ENCODE results near the gene DENND4C.
"Not testable (repeated sequence)": the region's sequence is repeated elsewhere in the genome, so short reads cannot be mapped to it uniquely, and the experiment has no call there.

DENND4C gene

DNA sequence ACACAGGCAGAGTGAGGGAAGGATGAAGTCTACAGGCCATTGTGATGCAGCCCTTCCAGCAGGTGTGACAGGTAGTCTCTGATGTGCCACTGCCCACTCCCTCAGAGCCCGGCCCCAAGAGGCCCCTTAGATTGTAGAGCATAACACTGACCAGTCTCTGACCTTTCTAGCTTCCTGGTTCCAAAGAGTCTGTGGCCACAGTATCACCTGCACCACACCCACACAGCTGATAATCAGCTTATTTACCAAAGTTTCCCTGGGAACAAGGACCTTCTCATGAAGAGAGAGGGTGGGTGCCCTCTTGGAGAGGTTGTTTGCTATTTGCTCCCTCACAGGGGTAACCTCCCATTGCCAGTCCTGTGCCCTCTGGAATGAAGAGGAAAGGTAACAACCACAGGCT is 167.4 kb downstream of the DENND4C start:
- Histone ChIP-seq H3K36me3 (no peaks in the 10 kb centered on the region), H3K4me3 (ENCODE audit: low read depth, low read length) (no peak overlapping the region), H3K27me3 (ENCODE audit: insufficient read depth, low read depth, severe bottlenecking) (no peaks in the 10 kb centered on the region), H3K9me3 (ENCODE audit: severe bottlenecking) (peaks cover 16% of the 10 kb centered on the region), H3K27ac (no peak overlapping the region)
- TF ChIP-seq, protein P1, sequence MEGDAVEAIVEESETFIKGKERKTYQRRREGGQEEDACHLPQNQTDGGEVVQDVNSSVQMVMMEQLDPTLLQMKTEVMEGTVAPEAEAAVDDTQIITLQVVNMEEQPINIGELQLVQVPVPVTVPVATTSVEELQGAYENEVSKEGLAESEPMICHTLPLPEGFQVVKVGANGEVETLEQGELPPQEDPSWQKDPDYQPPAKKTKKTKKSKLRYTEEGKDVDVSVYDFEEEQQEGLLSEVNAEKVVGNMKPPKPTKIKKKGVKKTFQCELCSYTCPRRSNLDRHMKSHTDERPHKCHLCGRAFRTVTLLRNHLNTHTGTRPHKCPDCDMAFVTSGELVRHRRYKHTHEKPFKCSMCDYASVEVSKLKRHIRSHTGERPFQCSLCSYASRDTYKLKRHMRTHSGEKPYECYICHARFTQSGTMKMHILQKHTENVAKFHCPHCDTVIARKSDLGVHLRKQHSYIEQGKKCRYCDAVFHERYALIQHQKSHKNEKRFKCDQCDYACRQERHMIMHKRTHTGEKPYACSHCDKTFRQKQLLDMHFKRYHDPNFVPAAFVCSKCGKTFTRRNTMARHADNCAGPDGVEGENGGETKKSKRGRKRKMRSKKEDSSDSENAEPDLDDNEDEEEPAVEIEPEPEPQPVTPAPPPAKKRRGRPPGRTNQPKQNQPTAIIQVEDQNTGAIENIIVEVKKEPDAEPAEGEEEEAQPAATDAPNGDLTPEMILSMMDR (IDR thresholded peaks at IDR 0.05; ENCODE audit: low read depth, low read length) = no peak
- DNase-seq = no peak

DNA sequence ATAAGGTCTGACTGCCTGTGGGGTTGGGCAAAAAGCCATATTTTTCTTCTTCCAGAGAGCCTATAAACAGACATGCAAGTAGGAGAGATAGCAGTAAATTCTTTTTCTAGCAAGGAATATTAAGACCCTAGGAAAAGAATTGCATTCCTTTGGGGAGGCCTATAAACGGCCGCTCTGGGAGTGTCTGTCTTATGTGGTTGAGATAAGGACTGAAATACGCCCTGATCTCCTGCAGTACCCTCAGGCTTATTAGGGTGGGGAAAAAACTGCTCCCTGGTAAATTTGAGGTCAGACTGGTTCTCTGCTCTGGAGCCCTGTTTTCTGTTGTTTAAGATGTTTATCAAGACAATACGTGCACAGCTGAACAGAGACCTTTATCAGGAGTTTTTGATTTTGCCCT is 172.7 kb downstream of the DENND4C start:
- not testable (repeated sequence) for H3K36me3 ChIP-seq; H3K27me3 ChIP-seq (ENCODE audit: insufficient read depth, low read depth, severe bottlenecking); H3K4me3 ChIP-seq (ENCODE audit: low read depth, low read length); H3K27ac ChIP-seq; DNase-seq
- H3K9me3 ChIP-seq (ENCODE audit: severe bottlenecking) = peaks cover 32% of the 10 kb centered on the region

DNA sequence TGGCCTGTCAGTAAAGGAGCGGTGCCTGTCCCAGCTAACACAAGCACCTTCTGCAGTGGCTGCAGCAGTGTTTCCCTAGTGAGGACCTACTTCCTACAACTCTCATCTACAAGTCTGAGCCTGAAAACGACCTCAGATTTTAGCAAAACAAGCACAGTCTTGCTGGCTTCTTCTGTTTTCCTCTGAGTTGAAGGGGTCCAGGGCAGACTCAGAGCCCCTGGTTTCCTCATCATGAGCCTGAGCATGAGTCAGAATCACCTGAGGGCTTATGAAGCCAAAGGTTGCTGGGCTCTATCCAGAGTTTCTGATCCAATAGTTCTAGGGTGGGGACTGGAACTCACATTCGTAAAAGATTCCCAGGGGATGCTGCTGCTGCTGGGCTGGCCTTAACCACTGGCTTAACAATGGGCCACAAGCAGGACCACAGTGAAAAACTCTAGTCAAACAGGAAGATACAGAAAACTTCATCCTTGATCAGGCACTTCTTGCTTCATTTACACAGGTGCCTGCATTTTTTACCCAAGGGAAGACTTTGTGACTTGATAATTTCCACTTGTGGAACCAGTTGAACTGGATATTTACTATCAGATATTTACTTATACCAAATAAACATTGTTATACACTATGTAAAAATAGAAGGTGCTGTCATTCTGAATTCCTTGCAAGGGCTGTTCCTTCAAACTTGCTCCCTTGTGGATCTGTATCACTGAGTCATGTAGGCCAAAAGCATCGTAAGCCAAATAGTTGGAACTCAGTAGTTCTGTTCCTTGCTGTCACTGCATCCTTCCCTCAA is 174.0 kb downstream of the DENND4C start:
- no peaks in the 10 kb centered on the region for H3K27me3 ChIP-seq (ENCODE audit: insufficient read depth, low read depth, severe bottlenecking)
- DNase-seq = no peak
- TF ChIP-seq, protein P1 (IDR thresholded peaks at IDR 0.05; ENCODE audit: low read depth, low read length) = no peak
- H3K9me3 ChIP-seq (ENCODE audit: severe bottlenecking) = peaks cover 32% of the 10 kb centered on the region
- H3K36me3 ChIP-seq = no peaks in the 10 kb centered on the region; the same call in 1 of the 2 replicates
- H3K4me3 ChIP-seq (ENCODE audit: low read depth, low read length) = no peak overlapping the region
- no peak overlapping the region for H3K27ac ChIP-seq

DNA sequence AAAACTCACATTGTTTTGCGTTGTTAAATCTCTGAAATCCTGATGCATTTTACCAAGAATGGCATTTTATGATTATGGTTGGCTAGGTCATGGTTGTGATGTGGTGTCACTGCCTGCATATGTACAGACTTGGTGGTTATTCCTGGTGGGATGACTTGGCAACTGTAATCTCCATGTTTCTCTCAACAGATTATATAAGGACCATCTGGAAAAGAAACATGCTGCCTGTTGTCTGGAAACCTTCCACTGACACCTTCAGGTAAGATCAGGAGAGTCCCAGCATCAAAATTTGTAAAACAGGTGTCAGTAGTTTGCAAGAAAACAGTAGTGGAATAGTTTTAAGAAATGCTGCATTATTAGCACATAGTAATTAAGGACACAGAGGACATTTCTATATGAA is 175.3 kb downstream of the DENND4C start:
- DNase-seq = peak; percentile 32
- TF ChIP-seq, protein P1 (IDR thresholded peaks at IDR 0.05; ENCODE audit: low read depth, low read length) = peak; percentile 42; the same call in 1 of the 2 replicates
- no peak overlapping the region for H3K4me3 ChIP-seq (ENCODE audit: low read depth, low read length)
- H3K36me3 ChIP-seq = no peaks in the 10 kb centered on the region; the same call in none of the 2 replicates
- no peaks in the 10 kb centered on the region for H3K27me3 ChIP-seq (ENCODE audit: insufficient read depth, low read depth, severe bottlenecking)
- peak overlapping the region; percentile 11; the same call in 1 of the 2 replicates for H3K27ac ChIP-seq
- H3K9me3 ChIP-seq (ENCODE audit: severe bottlenecking) = peaks cover 32% of the 10 kb centered on the region

DNA sequence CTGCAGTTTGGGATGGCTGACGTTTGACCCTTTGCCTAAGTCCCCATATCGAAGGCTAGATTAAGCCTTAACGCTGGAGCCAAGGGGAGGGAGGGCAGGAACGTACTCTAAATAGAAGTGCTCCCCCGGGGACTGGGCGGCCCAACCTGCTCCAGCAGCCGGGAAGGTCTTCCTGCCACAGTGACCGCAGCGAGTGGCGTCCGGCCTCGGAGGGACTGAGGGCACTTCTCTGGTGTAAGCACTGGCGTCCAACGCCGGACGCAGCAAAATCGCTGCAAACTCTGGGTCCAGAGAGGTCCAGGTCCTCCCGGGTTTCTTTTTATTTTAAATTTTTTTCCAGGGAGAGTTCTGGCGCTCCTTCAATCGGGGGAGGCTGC is 177.8 kb downstream of the DENND4C start:
- Histone ChIP-seq H3K27me3 (ENCODE audit: insufficient read depth, low read depth, severe bottlenecking) (no peaks in the 10 kb centered on the region), H3K36me3 (no peaks in the 10 kb centered on the region; the same call in none of the 2 replicates), H3K4me3 (ENCODE audit: low read depth, low read length) (no peak overlapping the region), H3K27ac (no peak overlapping the region), H3K9me3 (ENCODE audit: severe bottlenecking) (peaks cover 12% of the 10 kb centered on the region)
- TF ChIP-seq, protein P1 (IDR thresholded peaks at IDR 0.05; ENCODE audit: low read depth, low read length) = no peak
- no peak for DNase-seq

DNA sequence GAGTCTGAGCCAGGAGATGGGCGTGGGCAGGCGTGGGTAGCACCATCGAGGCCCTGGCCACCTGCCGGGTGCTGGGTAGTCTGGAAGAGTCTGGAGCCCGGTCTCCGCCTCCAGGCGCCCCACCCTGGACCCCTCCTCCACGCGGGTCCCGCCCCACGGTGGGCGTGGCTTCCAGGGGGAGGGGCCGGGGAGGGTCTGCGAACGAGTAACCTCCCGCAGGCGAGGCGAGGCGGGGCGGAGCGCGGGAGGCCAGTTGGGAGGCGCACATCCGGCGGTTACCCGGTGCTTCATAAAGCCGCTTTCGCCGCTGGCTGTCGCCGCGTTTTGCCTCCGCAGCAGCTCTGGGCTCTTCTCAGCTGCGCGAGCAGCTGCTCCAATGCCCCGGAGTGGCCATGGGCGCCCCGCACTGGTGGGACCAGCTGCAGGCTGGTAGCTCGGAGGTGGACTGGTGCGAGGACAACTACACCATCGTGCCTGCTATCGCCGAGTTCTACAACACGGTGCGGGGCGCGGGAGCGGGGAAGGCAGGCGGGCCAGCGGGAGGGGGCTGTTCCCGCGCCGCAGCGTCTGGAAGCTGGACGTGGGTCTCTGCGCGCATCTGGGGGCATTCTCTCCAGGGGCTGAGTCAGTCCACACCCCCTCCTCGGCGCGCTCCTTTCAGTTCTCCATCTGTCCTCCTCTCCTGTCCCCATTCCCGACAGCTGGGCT is 178.4 kb downstream of the DENND4C start, which contains the start of gene ACER2:
TSS of gene ACER2 (plus strand) at position 317 of the 708 bp plus-strand sequence. CDS start at position 393, 76 bp downstream.
- DNase-seq = peak; percentile 96
- H3K9me3 ChIP-seq (ENCODE audit: severe bottlenecking) = peaks cover 7% of the 10 kb centered on the region
- peak within 1 kb of the TSS; percentile 83 for H3K27ac ChIP-seq
- peak within 1 kb of the TSS; percentile 68 for H3K4me3 ChIP-seq (ENCODE audit: low read depth, low read length)
- H3K36me3 ChIP-seq = no peaks in the 10 kb centered on the region; the same call in none of the 2 replicates
- H3K27me3 ChIP-seq (ENCODE audit: insufficient read depth, low read depth, severe bottlenecking) = no peaks in the 10 kb centered on the region
- TF ChIP-seq, protein P1 (IDR thresholded peaks at IDR 0.05; ENCODE audit: low read depth, low read length) = peak; percentile 39; the same call in 1 of the 2 replicates
